NCI-H2171 treated with DMSO at 0.1 percent for 48 hours (cell line): ENCODE results near the gene EXOC6B.

Experiments
- DNase-seq: peaks from one replicate; lab custom pipeline; 2025; lab: John Stamatoyannopoulos, UW

The EXOC6B gene

DNA sequence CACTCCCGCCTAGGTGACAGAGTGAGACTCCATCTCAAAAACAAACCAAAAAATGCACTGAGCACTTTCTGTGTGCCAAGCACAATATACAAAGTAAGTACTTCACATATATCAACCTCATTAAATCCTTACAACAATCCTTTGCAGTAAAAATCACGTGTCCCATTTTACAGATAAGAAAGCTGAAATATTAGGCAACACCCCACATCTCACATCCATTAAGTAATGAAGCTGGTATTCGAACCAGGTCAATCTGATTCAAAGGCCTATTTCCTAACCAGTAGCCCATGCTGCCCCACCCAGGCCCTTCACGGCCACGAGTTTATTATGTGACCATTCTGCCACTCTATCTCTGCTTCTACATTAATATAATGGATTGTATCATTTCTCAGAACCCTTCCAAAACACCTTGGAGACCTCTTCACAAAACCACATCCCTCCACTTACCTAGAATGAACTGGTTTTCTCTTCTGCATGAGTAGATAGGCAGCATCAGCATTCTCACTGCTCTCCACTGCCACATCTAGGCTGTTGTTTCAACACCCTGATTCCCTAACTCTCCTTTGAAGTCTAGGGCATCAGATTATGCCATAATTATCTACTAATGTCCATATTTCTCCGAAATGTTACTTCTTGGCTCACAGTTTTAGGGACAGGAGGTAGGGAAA lies 3.1 kb upstream of the EXOC6B start:
- DNase-seq, result no peak

DNA sequence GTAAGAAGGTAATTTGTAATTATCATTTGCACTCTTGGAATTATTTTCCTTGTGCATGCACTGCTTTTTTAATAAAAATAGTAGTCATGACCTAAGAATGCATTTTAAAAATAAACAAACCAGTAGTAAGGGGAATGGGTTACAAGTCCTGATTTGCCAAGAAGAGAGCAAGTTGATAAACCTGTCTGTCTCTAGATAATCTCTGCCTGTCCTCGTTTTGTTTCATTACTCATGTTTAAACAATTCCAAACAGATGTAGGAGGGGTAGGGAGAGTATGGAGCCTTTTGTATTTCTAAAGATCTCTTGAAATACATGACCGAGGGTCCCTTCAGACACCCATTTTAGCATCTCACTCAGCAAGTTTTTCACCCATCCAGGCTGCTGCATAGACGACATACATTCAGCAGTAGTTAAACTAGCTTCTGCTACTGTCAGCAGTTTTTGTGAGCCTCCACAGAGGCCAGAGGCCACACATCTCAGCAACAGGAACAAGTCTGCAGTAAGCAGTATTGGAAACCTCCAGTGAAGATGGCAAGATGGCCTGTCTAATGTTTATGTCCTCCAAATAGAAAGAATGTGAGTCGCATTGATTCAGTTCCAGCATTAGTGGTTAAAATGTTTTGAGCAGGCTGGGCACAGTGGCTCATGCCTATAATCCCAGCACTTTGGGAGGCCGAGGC lies 2.3 kb upstream of the EXOC6B start:
- no peak for DNase-seq

DNA sequence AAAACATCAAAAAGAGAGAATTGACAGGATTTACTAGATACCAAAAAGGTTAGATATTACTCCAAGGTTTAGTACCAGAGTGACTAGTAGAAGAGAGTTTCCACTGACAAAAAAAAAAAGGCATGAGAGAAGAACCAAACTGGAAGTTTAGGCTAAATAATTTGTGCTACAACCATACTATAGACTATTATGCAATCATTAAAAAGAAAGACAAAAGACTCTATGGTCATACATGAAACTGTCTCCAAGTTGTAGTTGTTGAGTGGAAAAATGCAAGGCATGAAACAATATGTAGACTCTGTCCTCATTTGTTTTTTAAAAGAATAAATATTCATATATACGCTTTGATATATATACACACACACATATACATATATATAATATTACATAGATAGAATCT lies 1.7 kb upstream of the EXOC6B start:
- no peak for DNase-seq

DNA sequence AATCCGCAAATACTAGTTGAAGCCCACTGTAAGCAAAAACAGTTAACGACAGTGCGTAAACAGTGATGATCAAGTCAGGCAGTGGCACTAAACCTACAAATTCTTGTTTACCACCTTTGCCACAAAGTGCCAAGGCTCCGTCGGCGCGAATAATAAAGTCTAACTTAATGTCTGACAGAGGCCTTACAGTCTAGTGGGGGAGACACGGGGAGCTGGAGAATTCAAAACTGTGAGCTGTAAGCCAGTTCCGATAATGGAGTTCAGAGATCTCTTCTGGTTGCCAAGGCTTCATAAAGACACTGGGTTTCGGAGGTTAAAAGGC lies 284 bp upstream of the EXOC6B start:
- DNase-seq, result no peak

DNA sequence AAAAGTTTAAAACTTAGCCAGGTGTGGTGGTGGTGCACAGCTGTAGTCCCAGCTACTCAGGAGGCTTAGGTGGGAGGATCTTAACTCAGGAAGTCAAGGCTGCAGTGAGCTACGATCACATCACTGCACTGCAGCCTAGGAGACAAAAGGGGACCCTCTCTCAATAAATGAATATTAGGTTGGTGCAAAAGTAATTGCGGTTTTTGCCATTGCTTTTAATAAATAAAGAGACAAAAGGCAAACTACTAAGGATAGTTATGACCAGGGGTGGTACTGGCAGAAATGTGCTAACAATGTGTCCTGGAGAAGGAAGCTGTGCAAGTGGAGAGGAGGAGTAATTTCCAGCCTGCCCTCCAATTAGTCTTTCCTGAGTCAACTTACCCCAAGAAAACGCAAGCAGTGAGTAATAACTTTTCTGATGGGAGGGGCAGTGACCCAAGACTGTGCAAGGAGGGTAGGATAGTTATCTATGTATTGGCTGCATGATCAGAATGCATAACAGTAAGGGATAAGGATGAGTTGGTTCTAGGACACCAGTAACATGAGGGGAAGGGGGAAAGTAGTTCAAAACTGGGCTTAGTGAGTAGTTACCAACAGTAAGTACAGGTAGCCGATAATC lies 1.5 kb downstream of the EXOC6B start:
- no peak for DNase-seq

DNA sequence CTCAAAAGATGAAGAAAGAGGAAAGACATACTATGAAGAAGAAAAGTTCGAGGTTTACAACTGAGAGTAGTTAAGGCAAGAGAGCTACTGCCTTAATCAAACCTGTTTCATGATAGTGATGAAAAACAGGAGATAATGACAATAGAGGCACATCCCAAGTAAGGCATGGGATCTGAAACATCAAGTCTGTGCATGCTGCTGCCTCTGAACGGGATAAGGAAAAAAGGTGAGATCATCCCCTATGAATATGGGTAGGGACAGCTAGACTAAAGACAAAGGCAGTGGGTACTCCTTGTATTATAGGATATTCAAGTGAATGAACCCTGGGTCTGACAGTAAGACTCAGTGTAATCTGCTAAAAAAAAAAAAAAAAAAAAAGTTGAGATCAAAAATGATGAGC lies 3.0 kb downstream of the EXOC6B start:
- no peak for DNase-seq

DNA sequence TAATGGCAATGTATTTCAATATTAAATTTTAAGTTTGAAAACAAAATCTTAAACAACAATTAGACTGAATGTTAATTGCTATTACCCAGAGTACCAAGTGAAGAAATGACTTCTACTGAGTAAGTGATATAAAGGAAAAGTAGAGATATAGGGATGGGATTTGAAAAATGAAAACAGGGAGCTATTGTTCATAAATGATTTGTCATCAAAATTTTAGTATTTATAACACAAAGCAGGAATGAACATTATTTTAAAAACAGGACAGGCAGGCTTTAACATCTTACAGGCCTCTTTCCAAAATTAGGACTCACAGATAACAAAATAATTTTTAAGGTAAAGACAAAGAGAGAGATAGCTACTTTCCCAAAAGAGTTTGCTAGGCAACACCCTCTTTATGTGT lies 3.9 kb downstream of the EXOC6B start:
- DNase-seq, result no peak

DNA sequence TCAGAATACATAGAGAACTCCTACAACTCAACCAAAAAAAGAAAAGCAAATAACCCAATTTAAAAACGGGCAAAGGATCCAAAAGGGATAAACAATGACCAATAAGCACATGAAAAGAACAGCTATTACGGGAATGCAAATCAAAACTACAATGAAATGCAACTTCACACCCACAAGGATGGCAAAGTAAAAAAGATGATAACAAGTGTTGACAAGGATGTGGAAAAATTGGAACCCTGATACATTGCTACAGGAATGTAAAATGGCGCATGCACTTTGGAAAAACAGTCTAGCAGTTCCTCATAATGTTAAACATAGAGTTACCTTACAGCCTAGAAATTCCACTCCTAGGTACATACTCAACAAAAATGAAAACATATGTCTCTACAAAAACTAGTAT lies 4.7 kb downstream of the EXOC6B start:
- no peak for DNase-seq

DNA sequence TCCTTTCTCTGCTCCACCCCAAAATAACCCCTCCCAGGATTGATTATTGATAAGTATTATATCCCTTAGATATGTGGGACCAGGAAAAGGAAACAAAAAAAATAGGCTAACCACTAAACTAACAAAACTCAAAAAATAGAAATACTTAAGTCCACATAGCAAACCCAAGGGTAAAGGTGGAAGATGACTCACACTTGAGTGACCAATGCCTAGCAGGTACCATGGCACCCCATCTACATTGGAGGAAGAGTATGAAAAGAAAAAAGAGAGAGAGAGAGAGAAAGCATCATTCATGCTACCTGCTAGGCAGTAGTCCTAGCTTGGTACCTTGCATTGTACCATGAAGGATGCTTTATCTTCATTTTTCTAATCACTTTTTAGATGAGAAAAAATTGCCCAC lies 6.3 kb downstream of the EXOC6B start:
- no peak for DNase-seq

DNA sequence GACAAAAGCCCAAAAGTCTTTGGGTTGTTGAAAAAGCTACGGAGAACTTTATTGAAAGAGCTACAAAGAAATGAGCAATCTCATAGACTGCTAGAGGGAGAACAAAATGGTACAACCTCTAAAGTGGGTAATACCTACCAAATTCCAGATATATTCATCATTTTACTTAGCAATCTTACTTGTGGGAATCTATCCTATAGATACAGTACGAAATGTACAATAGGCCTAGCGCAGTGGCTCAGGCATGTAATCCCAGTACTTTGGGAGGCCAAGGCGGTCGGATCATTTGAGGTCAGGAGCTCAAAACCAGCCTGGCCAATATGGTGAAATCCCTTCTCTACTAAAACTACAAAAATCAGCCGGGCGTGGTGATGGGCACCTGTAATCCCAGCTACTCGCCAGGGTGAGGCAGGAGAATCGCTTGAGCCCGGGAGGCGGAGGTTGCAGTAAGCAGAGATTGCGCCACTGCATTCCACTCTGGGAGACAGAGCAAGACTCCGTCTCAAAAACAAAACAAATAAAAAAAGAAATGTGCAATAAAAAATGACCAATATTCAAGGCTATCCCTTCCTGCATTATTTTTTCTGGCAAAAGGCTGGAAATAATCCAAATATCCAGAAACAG lies 10.1 kb downstream of the EXOC6B start:
- DNase-seq, result no peak

DNA sequence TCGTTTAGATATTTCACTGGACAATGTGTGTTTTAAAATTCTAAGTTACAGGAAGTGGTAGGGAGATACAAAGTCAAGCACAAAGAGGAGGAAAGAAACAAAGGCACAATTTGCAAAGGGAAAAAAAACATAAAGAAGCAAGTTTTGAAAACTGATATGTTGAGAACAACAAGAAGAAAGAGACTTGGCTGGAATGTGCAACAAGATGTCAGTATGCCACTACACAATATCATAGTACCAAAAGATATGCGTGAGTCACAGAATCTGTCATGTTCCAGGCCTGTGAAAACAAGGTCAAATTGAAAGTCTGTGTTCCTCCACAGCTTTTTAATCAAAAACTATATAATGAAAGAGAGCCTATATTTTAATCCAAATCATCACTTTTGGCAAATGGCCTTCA lies 12.0 kb downstream of the EXOC6B start:
- DNase-seq, result no peak

DNA sequence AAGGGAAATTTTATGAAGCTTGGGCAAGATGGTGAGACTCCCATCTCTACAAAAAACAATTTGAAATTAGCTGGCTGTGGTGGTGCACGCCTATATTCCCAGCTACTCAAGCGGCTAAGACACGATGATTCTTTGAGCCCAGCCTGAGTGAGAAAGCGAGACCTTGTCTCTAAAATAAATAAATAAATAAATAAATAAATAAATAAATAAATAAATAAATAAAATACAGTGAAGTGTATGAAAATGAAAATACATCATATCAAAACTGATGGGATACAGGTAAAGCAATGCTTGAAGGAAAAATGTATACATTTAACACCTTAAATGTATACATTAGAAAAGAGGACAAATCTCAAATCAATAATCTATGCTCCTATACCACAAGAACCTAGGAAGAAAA lies 15.7 kb downstream of the EXOC6B start:
- no peak for DNase-seq

DNA sequence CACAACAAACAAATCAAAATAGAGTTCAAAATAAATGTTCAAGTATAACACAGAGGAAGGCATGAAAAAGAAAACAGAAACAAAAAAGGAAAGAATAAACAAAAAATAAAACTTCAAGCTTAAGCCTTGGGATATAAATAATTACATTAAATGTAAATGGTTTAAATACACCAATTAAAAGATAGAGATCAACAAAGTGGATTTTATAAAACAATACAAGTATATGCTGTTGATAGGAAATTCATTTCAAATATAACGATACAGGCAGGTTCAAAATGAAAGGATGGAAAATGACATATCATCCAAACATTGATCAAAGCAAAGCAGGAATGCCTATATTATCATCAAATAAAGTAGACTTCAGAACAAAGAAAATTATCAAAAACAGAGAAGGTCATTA lies 16.7 kb downstream of the EXOC6B start:
- DNase-seq, result no peak

DNA sequence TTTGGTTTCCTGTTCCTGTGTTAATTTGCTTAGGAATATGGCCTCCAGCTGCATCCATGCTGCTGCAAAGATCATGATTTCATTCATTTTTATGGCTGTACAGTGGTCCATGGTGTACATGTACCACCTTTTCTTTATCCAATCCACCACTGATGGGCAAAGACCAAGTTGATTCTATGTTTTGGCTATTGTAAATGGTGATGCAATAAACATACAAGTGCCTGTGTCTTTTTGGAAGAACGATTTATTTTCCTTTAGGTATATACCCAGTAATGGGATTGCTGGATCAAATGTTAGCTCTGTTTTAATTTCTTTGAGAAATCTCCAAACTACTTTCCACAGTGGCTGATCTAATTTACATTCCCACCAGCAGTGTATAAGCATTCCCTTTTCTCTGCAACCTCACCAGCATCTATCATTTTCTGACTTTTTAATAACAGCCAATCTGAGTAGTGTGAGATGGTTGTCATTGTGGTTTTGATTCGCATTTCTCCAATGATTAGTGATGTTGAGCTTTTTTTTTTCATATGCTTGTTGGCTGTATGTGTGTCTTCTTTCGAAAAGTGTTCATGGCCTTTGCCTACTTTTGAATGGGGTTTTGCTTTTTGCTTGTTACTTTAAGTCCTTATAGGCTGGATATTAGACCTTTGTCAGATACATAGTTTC lies 19.4 kb downstream of the EXOC6B start:
- no peak for DNase-seq

DNA sequence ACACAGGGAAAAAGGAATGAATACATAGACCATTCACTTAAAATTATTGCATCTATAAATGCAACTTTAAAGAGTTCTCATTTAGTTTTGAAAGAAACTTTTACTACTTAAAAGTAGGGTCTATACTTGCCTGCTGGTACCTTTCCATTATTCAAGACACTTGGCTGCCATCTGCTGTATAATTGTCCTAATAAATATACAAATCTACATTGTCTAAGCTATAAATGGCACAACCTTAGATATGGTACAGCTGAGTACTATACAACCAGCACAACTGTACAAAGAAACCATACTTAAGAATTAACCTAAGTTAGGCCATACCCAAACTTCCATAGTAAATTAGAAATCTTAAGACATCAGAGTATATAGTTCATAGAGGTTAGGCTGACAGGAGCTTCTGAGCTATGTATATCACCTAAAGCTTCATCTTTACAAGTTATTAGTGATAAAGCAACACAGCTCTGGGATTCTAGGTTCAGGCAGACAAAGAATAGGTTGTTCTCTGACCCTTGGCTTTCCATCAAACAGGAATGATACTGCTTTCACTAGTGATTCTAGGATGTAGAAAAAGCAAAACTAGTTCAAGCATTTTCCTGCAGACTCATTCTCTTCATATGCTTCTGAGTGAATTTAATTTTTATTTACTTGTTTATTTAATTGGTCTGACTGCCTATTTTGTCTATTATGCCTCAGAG lies 22.1 kb downstream of the EXOC6B start:
- no peak for DNase-seq

DNA sequence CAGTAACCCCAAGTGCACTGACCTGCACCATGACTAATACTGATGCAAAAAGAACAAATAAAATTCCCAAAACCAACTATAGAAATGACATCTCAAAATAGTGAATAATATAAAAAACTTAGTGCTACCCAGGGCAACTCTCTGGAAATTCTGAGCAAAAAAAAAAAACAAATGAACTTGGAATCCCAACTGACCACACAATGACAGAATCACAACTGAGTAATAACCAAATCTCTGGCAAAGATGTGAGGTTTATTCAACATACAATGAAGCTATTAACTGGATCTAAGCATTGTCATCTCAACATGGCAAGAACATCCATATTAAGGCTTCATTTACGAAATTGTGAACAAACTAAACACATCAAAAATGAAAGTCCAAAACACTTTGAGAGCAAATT lies 22.7 kb downstream of the EXOC6B start:
- no peak for DNase-seq

DNA sequence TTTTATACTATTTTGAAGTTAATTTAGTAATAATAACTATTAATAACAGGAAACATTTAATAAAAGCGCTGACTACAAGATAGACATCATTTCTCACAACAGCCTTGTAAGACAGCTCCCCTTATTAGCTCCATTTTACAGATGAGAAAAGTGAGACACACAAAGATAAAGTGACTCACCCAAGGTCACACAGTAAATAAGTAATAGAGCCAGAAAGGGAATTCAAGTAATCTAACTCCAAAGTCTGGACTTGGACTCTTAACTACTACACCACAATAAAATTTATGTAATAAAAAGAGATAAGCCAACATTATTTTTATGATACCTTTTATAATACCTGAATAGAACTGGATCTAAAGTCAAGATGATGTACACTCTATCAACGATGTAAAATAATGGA lies 25.3 kb downstream of the EXOC6B start:
- DNase-seq, result no peak

DNA sequence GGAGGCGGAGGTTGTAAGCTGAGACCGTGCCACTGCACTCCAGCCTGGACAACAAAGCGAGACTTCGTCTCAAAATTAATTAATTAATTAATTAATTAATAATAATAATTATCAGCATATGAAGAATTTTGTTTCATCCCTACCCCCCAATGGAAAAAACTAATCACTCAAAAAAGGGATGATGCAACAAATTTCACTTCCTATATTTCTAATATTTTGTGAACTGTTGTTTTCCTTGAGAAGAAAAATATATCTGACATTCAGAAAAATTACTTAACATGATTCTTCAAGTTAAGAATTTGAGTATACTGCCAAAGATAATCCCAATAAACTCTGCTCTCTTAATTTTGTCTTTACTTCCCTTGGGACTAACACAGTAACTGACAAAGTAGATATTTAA lies 28.1 kb downstream of the EXOC6B start:
- DNase-seq, result no peak

DNA sequence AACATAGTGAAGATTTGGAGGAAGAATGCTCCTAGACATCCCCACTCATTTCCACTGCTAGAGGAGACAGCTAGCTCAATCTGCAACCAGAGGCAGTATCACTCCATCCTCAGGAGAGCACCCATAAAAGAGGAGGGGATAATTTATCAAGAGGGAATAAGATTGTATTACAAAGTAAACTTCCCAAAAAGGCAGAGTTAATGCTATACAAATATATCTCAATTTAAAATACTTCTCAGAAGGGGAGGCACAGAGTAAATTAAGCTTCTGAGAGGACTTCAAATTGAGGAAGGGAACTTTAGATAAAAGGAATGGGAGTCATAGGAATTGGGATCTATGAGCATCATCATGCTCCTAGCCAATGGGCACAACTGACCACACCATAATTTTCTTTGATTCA lies 29.1 kb downstream of the EXOC6B start:
- DNase-seq, result no peak

DNA sequence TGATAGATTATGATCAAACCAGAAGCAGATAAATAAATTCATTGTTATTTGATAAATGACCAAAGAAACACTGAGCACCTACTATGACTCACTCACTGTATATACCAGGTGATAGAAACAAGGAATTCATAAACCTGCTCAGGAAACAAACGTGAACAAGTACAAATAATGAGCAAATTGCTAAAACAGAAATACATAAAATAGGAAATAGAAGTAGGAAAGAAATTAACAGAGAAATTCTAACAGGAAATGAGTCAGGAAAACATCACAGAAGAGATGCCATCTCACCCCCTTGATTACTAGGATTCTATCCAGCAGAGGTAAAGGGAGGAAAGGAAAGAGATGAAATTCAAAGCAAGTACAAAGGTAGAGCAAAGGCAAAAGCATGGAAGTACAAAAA lies 31.3 kb downstream of the EXOC6B start:
- DNase-seq, result no peak

DNA sequence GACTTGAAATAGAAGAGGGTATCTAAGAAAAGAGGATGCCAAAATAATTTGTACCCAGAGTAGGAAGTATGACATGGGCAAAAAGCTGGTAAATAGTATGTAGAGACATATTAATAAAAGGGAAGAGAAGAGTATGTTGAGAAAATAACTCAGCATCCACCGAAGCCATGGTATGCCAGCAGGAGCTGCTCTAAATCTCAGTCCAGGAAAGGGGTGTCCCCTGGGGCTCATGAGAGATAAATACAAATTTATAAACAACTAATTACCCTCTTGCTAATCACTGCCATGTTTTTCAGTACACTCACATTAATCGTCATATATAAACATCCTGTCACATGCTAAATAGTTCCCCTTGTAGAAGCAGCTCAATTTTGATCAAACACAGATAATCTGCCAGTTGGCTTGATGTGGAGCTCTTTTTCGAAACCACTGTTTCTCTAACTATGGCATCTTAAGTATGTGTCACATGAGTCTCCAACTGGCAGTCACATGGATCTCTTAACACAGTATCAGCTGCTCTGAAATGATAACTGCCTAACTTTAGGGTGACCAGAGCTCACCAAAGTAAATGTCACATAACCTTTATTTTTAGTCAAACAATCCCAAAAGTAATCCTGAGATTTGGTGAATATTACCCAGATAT lies 31.9 kb downstream of the EXOC6B start:
- no peak for DNase-seq

DNA sequence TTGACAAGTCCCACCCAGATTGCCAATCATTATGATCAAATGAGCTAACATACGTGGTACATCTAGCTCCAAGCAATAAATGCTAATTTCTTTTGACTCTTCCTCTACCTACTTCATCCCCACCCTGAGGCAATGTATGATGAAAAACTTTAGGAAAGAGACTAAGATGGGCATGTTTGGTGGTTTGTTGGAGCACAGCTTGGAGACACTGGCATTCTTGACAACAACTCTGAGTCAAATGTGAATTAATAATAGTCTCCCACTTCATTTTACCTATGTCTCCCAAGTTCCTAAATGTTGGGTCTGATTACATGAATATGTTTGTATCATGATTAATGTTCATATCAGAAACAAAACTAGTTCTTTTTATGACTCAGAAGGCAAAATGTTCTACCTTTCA lies 36.6 kb downstream of the EXOC6B start:
- DNase-seq, result no peak
